HuH-7 (cell line): ENCODE results near the gene COX6B2.

ENCODE experiments used
- DNase-seq: peaks from one replicate; pipeline ENCODE4 v3.0.0; 2011; ENCODE audit warnings: low spot score

The COX6B2 gene

GRCh38 chr19:55311797-55312196 is 42.7 kb downstream of the COX6B2 start:
- no peak for DNase-seq

- no peak for DNase-seq
These were observed 43.1 kb downstream of the COX6B2 start for GRCh38 chr19:55311397-55311796.

GRCh38 chr19:55310498-55310897 is 44.0 kb downstream of the COX6B2 start:
- DNase-seq = no peak

- DNase-seq = no peak
These were observed 45.1 kb downstream of the COX6B2 start for GRCh38 chr19:55309448-55309847.

- no peak for DNase-seq
These were observed 46.2 kb downstream of the COX6B2 start for GRCh38 chr19:55308281-55308680.

- DNase-seq = no peak
These were observed 47.8 kb downstream of the COX6B2 start for GRCh38 chr19:55306712-55307111.

GRCh38 chr19:55305983-55306562 is 48.4 kb downstream of the COX6B2 start:
- no peak for DNase-seq

GRCh38 chr19:55305491-55305890 is 49.0 kb downstream of the COX6B2 start:
- DNase-seq = peak; percentile 77

- no peak for DNase-seq
These were observed 49.5 kb downstream of the COX6B2 start for GRCh38 chr19:55304980-55305379.

GRCh38 chr19:55304279-55304978 is 50.1 kb downstream of the COX6B2 start:
- DNase-seq = peak; percentile 93

GRCh38 chr19:55303477-55303876 is 51.0 kb downstream of the COX6B2 start:
- no peak for DNase-seq

- DNase-seq = no peak
These were observed 52.2 kb downstream of the COX6B2 start for GRCh38 chr19:55302318-55302703.

GRCh38 chr19:55301459-55302317 is 52.8 kb downstream of the COX6B2 start:
- DNase-seq = peak; percentile 99

- DNase-seq = no peak
These were observed 53.5 kb downstream of the COX6B2 start for GRCh38 chr19:55300886-55301458.

GRCh38 chr19:55299991-55300390 is 54.5 kb downstream of the COX6B2 start:
- DNase-seq = no peak
